B cell (primary cell): ENCODE measurements around the gene RPUSD2.

Source experiments
- CTCF ChIP-seq: fragments of 200-600 bp; IDR thresholded peaks from one replicate; pipeline ENCODE4 v1.8.0; 2022; ENCODE audit warnings: antibody characterized with exemption, mild to moderate bottlenecking
- EZH2 ChIP-seq: IDR thresholded peaks from 2 replicates; pipeline ENCODE4 v1.6.1; 2012; ENCODE audit warnings: borderline replicate concordance, low read depth, mild to moderate bottlenecking, moderate library complexity, low read length; ENCODE audit not compliant: insufficient read depth, poor library complexity, severe bottlenecking

GRCh38 chr15:40523611-40524010, 45.5 kb upstream of the RPUSD2 start:
- no peak for TF ChIP-seq CTCF
- TF ChIP-seq EZH2: no peak
